Hindlimb muscle (tissue), 1 donor: ENCODE results near the gene SLC12A7. TPM values are rescaled to one million over a fixed set of nuclear protein-coding genes. Genes with fewer than 3 reads are reported as not detected.

Experiments
- DNase-seq: peaks from one replicate; pipeline ENCODE4 v3.0.0-alpha.2; 2013
- polyA plus RNA-seq: library from polyadenylated mRNA; unstranded; fragments of 120-200 nt; gene quantifications from one replicate; pipeline ENCODE4 v1.2.1, GENCODE V29; 2013; ENCODE audit not compliant: insufficient read length

SLC12A7 gene
- polyA plus RNA-seq, 1 donor, result 10.2 TPM

- DNase-seq, result no peak
Observed at GRCh38 chr5:1016036-1016435, 95.8 kb downstream of the SLC12A7 start.

- DNase-seq, result no peak
Observed at GRCh38 chr5:1015507-1015906, 96.4 kb downstream of the SLC12A7 start.

DNA sequence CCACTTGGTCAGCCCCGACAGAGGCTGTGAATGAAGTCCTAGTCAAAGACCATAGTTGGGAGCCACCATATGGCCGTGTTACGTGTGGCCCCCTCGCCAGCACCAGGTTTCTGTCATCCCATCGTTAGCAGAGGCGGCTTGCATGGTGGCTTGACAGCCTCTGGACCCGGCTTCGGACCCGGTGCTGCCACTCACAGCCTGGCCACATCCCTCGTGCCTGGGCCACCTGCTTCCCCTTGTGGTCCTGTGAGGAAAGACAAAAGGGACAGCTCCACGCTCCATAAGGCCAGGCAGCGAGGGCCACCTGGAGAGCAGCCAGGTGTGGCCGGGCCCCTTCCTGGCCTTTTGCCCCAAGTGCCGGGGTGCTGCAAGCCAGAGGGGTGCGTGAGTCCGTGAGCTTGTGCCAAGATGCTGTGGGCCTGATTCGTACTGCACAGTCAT is 97.1 kb downstream of the SLC12A7 start:
- DNase-seq, result no peak

DNA sequence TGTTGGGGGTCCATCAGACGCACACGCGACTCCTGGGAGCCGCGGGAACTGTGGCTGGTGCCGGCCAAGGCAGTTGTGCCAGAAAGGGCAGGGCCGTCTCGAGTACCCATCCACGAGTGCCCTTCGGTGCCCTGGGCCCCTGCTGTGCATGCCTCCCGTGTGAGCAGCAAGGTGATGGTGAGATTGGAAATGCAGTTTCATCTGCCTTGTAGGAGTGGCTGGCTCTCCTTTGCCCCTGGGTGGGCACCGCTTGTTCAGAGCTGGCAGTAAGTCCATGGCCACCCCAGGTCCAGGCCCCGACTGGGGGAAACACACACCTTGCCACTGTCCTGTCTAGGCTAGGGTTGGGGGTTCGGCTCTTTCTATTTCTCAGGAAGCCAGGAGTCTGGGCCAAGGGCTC is 97.5 kb downstream of the SLC12A7 start:
- no peak for DNase-seq

DNA sequence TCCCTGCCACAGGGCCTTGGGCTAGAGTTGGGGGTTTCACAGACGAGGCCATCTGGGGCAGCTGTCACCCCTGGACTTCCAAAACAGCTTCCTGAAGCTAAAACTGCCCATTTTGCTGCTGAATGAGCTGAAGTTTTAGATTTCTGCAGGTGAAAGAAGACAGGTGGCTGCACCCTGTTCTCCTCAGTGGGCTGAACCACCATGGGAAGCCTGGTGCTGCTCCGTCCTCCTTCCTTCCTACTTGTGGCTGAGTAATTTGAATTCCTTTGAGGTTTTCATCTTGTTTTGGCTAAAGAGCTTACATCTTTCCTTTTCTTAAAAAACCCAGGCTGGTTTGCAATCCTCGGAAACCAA is 97.9 kb downstream of the SLC12A7 start:
- DNase-seq, result no peak

- no peak for DNase-seq
Observed at GRCh38 chr5:1013238-1013947, 98.5 kb downstream of the SLC12A7 start.

DNA sequence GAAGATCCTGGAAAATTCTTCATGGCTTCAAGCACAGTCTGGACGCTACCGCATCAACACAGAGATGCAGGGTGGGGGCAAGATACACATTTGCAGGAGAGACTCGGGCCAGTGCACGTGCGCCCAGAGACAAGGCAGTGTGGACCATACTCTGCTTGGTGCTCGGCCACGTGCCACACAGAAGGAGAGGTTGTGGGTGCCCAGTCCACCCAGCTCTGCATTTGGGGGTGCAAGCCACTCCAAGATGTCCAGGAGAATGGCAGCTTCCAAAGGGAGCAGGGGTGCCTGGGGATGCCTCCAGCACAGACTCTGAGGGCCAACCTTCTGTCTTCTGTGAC is 99.0 kb downstream of the SLC12A7 start:
- no peak for DNase-seq

GRCh38 chr5:1012313-1012841 is 99.5 kb downstream of the SLC12A7 start:
- no peak for DNase-seq

- no peak for DNase-seq
Observed at GRCh38 chr5:1011741-1012312, 100.0 kb downstream of the SLC12A7 start.

DNA sequence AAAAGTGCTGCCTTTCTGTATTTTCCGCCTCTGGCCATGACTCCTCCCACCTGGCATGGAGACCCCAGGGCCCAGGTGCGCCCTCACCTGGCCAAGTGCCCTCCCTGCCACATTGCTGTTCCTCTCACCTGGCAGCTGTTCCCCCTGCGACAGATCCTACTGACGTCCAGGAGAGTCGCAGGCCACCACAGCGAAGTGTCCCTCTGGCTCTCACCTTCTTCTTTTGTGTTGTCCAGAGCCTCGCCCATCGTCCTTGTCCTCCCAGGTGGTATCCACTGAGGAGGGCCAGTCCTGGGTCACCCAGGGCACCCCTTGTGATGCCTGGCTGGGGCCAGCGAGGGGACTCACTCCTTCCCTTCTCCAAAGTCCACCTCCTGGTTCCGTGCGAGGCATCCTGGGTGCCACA is 100.6 kb downstream of the SLC12A7 start:
- DNase-seq, result no peak

GRCh38 chr5:1010641-1011046 is 101.2 kb downstream of the SLC12A7 start:
- no peak for DNase-seq

DNA sequence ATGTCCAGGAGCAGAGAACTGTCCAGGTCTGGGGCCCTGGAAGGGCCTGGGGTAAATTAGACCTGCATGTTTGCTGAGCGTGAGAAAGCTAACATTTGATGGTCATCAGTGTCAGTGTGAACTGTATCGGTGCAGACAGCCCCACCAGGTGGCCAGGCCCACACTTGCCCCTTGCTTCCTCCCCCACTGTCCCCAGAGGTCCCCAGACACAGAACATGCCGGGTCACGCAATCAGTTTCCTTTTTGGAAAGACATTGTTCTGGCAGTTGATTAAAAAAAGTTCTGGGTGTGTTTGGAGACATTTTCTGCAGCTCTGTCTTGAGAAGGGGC is 101.7 kb downstream of the SLC12A7 start:
- no peak for DNase-seq

DNA sequence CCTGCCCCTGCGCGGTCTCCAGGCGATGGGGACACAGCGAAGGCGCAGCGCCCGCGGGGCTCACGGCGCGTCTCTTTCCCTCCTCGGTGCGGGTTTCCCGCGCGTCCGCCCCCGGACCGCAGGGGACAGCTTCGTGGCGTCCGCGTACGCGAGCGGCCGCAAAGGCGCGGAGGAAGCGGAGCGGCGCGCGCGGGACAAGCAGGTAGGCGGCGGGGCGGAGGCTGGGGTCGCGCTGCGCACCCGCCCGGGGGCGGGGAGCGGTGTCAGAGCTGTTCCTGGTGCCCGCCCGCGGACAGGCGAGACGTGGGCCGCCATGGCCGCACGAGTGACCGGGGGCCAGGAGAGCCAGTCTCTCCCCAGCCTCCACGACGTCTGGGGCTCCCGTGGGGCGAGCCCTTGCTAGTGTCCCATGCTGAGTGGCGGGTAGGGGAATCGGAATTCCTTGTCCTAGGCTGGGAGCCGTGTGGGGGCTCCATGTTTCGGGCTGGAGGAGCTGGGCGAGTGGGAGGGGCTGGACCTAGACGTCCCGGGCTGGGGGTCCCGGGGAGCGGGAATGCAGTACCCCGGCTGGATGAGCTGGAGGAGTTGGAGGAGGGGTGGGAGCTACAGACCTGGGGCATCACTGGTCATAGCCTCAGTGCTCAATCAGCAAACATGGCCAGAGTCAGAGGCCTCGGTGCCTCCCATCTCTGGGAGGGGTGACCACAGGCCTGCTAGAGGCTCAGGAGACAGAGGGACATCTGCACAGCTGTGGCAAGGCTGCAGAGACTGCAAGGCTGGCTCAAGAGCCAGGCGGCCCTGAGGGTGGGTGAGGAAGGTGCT is 102.3 kb downstream of the SLC12A7 start:
- no peak for DNase-seq

DNA sequence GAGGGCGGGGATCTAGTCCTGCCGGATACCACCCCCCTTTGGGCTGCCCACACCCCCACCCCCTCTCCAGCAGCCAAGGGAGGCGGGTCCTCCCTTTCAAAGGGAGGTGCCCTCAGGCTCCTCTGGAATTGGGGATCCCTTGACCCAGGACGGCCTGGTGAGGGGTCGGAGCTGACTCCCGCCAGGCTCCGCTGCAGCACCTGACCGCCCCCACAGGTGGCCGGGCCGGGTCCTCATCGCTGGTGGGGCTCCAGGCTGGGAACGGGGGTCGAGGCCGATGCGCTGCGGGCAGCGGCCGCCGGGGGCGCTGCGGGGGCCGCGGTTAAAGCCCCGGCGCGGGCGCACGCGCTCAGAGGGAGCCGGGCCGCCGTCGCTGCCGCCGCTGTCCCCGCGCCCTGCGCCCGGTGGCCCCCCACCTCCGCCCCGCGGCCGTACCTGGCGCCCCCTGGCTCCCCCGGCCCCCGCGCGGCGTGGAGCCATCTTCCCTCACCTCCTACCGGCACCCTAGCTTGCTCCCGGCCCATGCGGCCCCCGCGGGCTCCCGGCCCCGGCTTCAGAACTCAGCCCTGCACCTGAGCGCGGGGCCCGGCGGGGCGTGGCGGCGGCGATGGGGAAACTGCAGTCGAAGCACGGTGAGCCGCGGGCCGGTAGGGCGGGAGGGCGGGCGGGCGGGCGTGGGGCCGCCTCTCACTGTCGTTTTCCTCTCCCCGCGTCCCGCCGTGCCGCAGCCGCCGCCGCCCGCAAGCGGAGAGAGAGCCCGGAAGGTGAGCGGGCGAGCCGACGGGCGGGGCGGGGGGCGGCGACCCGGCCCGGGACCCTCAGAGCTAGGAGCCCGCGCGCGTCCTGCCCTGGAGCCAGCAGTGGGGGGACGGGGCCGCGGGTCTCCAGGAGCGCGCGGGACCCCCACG is 103.2 kb downstream of the SLC12A7 start, which contains the start of gene NKD2:
Gene NKD2 (plus strand): TSS at position 352 of the 908 bp plus-strand sequence. CDS start 256 bp downstream, at position 608.
- no peak for DNase-seq

- no peak for DNase-seq
Observed at GRCh38 chr5:1007681-1008450, 104.0 kb downstream of the SLC12A7 start.

- DNase-seq, result no peak
Observed at GRCh38 chr5:1007221-1007680, 104.6 kb downstream of the SLC12A7 start.

GRCh38 chr5:1006656-1007071 is 105.2 kb downstream of the SLC12A7 start:
- no peak for DNase-seq

DNA sequence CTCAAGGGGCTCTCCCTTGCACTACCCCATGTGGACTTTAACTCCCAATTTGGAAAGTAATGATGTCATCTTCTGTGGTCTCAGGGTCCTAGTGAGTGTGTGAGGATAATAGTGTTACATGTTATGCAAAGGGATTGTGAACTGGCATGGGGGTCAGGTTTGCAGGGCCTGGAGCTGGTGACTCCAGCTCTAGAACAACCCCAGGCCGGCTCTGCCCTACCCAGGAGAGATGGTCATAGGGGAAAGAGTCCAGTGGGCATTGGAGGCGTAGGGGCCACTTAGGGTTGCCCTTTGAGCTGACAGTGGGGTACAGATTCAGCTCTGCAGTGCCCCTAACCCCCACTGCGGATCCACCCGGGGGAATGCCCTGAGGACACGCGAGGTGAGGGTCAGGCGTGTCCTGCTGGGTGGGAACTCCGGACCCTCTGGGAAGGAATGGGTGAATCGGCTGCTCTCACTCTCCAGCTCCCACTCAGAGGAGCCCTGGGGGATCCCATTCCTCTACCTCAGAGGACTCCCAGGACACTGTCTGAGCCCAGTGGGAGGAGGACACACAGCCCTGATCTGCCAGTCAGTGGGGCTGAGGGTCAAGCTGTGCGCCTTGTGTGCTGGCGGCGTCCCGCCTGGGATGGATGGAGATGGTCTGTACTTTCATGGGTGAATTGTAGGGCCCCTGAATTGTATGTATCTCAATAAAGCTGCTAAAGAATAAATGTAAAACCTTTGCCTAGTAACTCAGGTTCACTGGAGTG is 105.8 kb downstream of the SLC12A7 start:
- DNase-seq, result no peak

DNA sequence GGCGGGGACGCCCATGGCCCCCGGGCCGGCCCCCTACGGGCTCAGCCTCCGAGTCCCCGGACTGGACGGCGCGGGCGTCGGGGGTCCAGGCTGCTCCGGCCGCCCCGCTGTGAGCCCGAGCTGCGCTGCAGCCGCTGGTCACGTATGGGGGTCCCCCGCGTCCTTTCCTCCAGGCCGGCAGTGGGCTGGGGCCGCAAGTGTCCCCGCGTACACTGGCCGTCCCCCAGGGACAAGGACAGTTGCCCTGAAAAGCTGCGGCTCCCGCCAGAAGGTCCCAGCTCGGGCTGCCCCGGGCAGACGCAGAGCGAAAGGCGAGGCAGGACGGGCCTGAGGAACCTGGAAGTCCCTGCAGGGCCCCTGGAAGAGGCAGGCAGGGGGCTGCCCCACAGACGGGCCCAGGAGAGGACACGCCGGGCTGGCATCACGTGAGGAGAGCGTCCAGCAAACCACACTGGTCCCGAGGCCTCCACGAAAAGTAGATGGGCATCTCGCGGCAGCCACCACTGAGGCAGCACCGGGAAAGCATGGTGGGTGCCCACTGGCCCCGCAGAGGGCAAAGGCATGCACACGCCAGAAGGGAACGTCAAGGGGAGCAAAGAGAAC is 106.5 kb downstream of the SLC12A7 start:
- no peak for DNase-seq
